ENCODE measurements around the gene MAP1LC3A. TPM values are rescaled to one million over a fixed set of nuclear protein-coding genes. Genes with fewer than 3 reads are reported as not detected.
A peak's percentile ranks its signal among the peaks of the same experiment; 100 is the strongest.

MAP1LC3A gene
- total RNA-seq, 4 donors from 2014 or later, result 7.5 to 24.6 (median 19.4) TPM

DNA sequence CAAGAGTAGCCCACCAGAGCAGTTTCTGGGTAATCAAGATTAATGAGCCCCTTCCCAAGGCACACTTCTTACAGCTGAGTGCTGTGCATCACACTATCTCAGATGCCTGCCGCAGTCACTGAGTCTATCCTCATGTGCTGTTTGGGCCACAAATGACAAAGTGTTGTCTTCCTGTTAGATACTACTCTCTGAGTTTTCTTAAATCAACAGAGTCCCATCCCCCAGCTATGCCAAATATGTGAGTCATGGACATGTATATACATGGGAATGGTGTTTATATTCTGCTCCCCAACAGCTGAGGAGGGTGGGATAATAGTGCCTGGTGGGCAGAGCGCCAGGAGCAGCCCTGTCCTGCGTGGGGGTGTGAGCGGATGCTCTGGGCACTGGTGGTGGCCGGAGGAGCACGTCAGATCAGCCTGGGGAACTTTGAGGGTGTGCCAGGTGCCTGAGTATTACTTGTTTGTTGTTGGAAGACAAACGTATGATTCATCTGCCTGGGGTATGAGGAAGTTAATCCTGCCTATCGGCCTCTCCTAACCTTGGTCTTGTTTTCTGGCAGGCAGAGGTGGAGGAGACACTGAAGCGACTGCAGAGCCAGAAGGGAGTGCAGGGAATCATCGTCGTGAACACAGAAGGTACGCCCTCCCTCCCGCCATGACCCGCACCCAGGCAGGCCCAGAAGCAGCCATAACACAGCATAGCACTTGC, 32.7 kb upstream of the MAP1LC3A start:
- Histone ChIP-seq H3K27me3 (no peaks in the 10 kb centered on the region), H3K36me3 (peaks cover 13 to 58% (median 32%) of the 10 kb centered on the region in 3 donors), H3K4me3 (peak overlapping the region in 1 of 4 donors; percentile 36), H3K4me1 (peaks cover 20 to 86% (median 44%) of the 10 kb centered on the region in 3 donors), H3K9me3 (no peaks in the 10 kb centered on the region), H3K27ac (peak overlapping the region; percentile 69 to 92 (median 90))
- intact Hi-C loops (cut with DNase I), result no loop called here
- TF ChIP-seq POLR2A (IDR thresholded peaks at IDR 0.05), result no peak
- TF ChIP-seq, protein P1, sequence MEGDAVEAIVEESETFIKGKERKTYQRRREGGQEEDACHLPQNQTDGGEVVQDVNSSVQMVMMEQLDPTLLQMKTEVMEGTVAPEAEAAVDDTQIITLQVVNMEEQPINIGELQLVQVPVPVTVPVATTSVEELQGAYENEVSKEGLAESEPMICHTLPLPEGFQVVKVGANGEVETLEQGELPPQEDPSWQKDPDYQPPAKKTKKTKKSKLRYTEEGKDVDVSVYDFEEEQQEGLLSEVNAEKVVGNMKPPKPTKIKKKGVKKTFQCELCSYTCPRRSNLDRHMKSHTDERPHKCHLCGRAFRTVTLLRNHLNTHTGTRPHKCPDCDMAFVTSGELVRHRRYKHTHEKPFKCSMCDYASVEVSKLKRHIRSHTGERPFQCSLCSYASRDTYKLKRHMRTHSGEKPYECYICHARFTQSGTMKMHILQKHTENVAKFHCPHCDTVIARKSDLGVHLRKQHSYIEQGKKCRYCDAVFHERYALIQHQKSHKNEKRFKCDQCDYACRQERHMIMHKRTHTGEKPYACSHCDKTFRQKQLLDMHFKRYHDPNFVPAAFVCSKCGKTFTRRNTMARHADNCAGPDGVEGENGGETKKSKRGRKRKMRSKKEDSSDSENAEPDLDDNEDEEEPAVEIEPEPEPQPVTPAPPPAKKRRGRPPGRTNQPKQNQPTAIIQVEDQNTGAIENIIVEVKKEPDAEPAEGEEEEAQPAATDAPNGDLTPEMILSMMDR (IDR thresholded peaks at IDR 0.05), result no peak
- DNase-seq, result no peak
- 8 to 17% methylated on average over 14 of the region's 14 CpGs for WGBS, 2 donors

DNA sequence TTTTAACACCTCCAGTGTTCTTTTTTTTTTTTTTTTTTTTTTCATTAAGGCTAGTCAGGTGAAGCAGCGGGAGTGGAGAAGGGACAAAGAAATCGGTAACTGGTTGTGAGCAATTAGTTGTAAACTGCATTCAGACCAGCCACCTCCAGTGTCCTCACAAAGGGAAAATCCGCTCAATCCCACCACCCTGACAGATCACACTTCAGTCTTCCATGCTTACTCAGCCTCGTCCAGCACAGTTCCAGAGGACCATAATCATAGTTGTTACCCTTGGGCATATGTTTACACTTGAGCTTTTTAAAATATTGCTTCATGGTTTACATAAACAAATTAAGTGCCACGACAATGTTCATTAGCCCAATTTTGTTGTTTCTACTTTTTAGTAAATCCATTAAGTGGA, 32.1 kb upstream of the MAP1LC3A start:
- Histone ChIP-seq H3K27ac (peak overlapping the region; percentile 69 to 92 (median 90)), H3K9me3 (no peaks in the 10 kb centered on the region), H3K36me3 (peaks cover 13 to 61% (median 32%) of the 10 kb centered on the region in 3 donors), H3K4me1 (peaks cover 20 to 80% (median 44%) of the 10 kb centered on the region in 3 donors), H3K27me3 (no peaks in the 10 kb centered on the region), H3K4me3 (peak overlapping the region in 1 of 4 donors; percentile 36)
- TF ChIP-seq, protein P1 (IDR thresholded peaks at IDR 0.05), result no peak
- TF ChIP-seq POLR2A (IDR thresholded peaks at IDR 0.05), result no peak
- DNase-seq, result no peak
- WGBS, 2 donors, result 42 to 44% methylated on average over 5 of the region's 5 CpGs
- intact Hi-C loops (cut with DNase I), result no loop called here

DNA sequence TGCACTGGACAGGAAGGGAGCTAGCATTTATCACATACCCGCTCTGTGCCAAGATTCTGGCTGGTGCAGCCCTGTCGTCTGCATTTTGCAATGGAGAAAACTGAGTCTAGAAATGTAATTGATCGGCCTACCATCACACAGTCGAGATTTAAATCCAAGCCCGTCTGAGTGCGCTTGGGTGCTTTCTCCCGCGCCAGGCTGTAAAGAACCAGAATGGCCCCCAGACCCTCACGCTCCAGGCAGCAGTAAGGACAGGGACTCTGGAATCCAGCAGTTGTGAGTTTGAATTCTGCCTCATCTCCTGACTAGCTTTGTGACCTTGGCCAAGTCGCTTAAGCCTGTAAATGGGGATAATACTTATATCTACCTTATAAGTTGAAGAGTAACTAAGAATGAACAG, 31.5 kb upstream of the MAP1LC3A start:
- H3K27ac ChIP-seq, result peak overlapping the region; percentile 69 to 92 (median 90)
- H3K4me1 ChIP-seq, result peaks cover 20 to 76% (median 44%) of the 10 kb centered on the region in 3 donors
- no peak for DNase-seq
- intact Hi-C loops (cut with DNase I), result no loop called here
- peaks cover 15 to 62% (median 32%) of the 10 kb centered on the region in 3 donors for H3K36me3 ChIP-seq
- H3K27me3 ChIP-seq, result no peaks in the 10 kb centered on the region
- H3K4me3 ChIP-seq, result no peak overlapping the region
- no peaks in the 10 kb centered on the region for H3K9me3 ChIP-seq
- TF ChIP-seq, protein P1 (IDR thresholded peaks at IDR 0.05), result no peak
- TF ChIP-seq POLR2A (IDR thresholded peaks at IDR 0.05), result no peak
- 79 to 84% methylated on average over 7 to 10 of the region's 10 CpGs for WGBS, 2 donors

DNA sequence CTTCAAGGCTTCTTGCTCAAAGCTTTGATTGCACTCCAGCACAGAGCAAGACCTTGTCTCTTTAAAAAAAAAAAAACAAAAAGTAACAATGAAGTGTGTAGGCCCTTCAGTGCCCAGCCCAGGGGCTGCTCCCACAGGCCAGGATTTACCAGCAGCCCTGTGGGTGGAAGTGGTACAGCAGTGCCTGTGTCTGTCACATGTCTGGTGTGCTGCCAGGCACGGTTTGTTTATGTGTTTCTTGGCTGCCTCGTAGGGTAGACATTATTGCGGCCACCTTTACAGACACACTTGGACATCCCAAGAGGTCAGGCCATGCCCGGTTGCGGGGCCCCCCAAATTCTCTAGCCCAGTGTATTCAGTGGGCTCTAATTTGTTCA, 29.6 kb upstream of the MAP1LC3A start:
- intact Hi-C loops (cut with DNase I), result no loop called here
- Histone ChIP-seq H3K4me1 (peaks cover 11 to 62% (median 33%) of the 10 kb centered on the region in 3 donors), H3K9me3 (no peaks in the 10 kb centered on the region), H3K27me3 (no peaks in the 10 kb centered on the region), H3K27ac (peak overlapping the region in 2 of 4 donors; percentile 1 to 25), H3K36me3 (peaks cover 26 to 81% (median 40%) of the 10 kb centered on the region in 3 donors), H3K4me3 (no peak overlapping the region)
- 60 to 73% methylated on average over 3 to 5 of the region's 5 CpGs for WGBS, 2 donors
- no peak for DNase-seq
- TF ChIP-seq, protein P1 (IDR thresholded peaks at IDR 0.05), result peak in 1 of 6 experiments; percentile 8
- no peak for TF ChIP-seq POLR2A (IDR thresholded peaks at IDR 0.05)

DNA sequence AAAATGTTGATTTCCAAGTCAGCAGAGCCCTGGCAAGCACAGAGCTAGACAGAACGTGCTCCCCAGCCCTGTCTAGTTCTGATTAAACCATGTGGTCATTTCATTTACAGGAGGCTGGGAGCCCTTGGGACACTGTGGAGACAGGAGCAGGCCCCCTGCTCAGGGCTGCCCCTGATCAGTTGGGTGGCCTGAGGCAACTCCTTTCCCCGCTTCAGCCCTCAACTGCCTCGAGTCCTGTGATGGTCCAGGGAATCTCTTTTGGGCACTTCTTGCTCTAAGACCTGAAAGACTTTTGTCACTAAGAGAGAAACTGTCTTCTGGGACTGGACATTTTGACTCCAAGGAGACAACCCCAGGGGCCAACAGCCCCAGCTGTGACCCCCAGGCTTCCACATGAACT, 28.8 kb upstream of the MAP1LC3A start:
- peaks cover 11 to 54% (median 29%) of the 10 kb centered on the region in 3 donors for H3K4me1 ChIP-seq
- no peak for DNase-seq

More for the DNA sequence above, 28.8 kb upstream of the MAP1LC3A start:
- no peak overlapping the region for H3K4me3 ChIP-seq
- peaks cover 34 to 86% (median 45%) of the 10 kb centered on the region in 3 donors for H3K36me3 ChIP-seq
- peak overlapping the region in 2 of 4 donors; percentile 0 to 11 for H3K27ac ChIP-seq
- intact Hi-C loops (cut with DNase I), result no loop called here
- no peak for TF ChIP-seq POLR2A (IDR thresholded peaks at IDR 0.05)
- TF ChIP-seq, protein P1 (IDR thresholded peaks at IDR 0.05), result no peak
- H3K27me3 ChIP-seq, result no peaks in the 10 kb centered on the region
- H3K9me3 ChIP-seq, result no peaks in the 10 kb centered on the region
- 77 to 79% methylated on average over 2 to 3 of the region's 3 CpGs for WGBS, 2 donors
